GM21737 (cell line): ENCODE measurements around the gene TTLL1.
A peak's percentile ranks its signal among the peaks of the same experiment; 100 is the strongest.
"Not testable (repeated sequence)": the region's sequence is repeated elsewhere in the genome, so short reads cannot be mapped to it uniquely, and the experiment has no call there.

ENCODE experiments used
- ATAC-seq: cut with Tn5 transposase; IDR thresholded peaks from one replicate; pipeline ENCODE4 v1.9.1; 2021; ENCODE audit warnings: mild to moderate bottlenecking, moderate library complexity; ENCODE audit not compliant: unreplicated experiment

Gene TTLL1

GRCh38 chr22:43110927-43111623 lies 21.9 kb upstream of the TTLL1 start:
- ATAC-seq = no peak

DNA sequence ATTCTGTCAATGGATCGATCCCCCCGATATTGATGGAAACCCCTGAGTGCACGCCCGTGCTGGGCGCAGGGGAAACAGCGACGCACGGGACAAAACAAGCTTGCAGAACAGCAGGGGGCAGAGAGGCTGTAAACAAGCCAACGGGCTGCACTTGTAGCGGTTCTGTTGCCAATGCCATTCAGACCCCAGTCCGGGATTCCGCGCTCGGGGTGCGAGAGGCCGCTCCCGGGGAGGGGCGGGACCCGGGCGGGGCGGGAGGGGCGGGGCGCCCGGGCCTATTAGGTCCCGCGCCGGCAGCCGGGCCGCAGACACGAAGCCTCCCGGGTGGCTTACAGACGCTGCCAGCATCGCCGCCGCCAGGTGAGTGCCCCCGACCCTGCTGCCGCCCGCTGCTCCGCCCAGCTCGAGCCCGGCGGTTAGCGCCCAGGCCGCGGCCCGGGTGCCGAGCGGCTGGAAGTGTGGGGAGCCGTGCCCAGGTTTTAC lies 21.3 kb upstream of the TTLL1 start, which contains the start of gene BIK:
Gene BIK, plus strand, starts transcription at position 307 of the 483 bp plus-strand sequence. CDS start 13,273 bp downstream, outside the sequence.
- no peak for ATAC-seq

- ATAC-seq = no peak
Observed at GRCh38 chr22:43109921-43110443, 20.8 kb upstream of the TTLL1 start.

DNA sequence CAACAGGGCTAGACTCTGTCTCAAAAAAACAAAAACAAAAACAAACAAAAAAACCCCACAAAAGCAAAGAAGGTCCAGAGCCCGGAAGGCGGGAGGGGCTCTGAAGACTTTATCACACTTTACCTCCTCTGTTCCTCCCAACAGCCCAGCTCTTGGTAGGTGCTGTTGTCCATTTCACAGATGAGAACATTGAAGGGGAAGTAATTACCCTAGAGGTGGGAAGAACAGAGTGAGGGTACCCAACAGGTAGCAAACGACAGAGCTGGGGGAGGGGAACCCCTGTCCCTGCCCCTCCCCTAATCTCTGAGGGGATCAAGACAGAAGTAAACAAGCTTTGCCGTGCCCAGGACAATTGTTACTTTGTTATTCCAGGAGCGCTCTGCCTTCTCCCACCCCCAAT lies 20.3 kb upstream of the TTLL1 start:
- ATAC-seq = no peak

DNA sequence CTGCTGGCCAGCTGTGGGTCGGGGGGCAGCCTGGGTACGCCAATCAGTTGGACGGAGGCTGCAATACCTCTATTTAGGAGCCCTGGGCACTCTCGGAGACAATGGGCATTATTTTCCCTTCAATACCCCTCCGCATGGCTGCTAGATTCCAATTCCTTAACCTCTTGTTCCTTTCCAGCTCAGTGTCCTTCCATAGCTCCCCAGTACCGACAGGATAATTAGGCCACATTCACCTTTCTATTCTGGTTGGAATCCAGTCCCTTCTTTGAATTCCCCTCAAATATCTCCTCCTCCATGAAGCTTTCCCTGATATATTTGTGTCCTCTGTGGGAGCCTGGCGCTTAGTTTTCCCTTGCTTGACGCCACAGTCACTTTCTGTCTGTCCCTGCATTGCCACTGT lies 17.1 kb upstream of the TTLL1 start:
- no peak for ATAC-seq

DNA sequence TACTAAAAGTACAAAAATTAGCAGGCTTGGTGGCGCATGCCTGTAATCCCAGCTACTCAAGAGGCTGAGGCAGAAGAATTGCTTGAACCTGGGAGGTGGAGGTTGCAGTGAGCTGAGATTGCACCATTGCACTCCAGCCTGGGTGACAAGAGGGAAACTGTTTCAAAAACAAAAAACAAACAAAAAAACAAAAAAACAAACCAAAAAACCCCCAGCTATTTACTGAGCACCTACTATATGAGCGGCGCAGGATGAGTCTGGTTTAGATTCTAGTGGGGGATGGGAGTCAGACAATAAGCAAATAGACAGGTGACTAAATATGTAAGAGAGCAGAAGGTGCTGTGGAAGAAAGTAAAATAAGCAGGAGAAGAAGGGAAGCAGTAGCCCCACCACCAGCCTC lies 15.8 kb upstream of the TTLL1 start:
- ATAC-seq = not testable (repeated sequence)

DNA sequence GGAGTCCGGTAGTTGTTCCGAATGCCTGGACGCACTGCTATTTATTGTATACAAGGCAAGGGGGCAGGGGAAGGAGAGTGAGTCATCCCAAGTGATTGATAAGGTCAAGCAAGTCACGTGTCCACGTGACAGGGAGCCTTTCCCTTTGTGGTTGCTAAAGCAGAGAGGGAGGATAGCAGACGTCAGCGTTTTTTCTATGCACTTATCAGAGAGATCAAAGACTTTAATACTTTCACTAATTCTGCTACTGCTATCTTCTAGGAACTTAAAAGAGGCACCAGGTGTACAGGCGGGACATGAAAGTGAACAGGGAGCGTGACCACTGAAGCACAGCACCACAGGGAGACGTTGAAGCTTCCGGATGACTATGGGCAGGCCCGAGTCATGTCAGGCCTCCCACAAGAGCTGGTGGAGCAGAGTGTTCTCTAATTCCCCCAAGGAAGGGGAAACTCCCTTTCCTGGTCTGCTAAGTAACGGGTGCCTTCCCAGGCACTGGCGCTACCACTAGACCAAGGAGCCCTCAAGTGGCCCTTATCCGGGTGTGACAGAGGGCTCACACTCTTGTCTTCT lies 14.9 kb upstream of the TTLL1 start:
- ATAC-seq = not testable (repeated sequence)

GRCh38 chr22:43101306-43101705 lies 12.1 kb upstream of the TTLL1 start:
- no peak for ATAC-seq

DNA sequence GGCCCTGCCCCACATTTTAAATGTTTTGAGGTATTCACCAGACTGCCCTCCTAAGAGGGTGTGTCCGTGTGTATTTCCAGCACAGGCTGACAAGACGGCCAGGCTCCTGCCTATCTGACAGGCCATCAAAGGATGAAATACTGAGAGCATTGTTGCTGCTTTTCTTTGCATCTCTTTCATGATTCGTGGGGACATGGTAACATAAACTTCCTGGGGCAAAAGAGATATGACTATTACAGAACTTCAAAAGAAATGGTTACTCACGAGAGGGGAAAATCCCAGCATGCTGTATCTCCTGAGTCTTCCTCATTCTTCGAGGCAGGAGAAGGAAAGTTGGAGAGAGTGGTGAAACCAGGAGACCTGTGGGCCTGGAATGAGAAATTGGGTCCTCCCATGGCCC lies 11.0 kb upstream of the TTLL1 start:
- no peak for ATAC-seq

DNA sequence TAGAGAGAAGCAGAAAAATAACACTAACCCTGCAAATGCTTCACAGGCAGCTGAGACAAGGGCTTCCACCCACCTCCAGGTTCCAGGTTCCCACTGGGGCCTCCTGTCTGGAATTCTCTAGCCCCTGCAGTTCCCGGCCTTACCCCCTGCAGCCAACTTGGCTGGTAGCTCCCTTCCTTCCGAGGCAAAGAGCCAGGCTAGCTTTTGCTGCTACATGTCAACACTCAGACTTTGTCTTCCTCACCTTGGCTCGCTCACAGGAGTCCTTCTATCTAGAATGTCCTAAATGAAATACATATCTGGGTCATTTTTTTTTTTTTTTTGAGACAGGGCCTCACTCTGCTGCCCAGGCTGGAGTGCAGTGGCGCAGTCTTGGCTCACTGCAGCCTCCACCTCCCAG lies 9.9 kb upstream of the TTLL1 start:
- no peak for ATAC-seq

GRCh38 chr22:43098356-43098755 lies 9.2 kb upstream of the TTLL1 start:
- no peak for ATAC-seq

- ATAC-seq = no peak
Observed at GRCh38 chr22:43096420-43096819, 7.2 kb upstream of the TTLL1 start.

DNA sequence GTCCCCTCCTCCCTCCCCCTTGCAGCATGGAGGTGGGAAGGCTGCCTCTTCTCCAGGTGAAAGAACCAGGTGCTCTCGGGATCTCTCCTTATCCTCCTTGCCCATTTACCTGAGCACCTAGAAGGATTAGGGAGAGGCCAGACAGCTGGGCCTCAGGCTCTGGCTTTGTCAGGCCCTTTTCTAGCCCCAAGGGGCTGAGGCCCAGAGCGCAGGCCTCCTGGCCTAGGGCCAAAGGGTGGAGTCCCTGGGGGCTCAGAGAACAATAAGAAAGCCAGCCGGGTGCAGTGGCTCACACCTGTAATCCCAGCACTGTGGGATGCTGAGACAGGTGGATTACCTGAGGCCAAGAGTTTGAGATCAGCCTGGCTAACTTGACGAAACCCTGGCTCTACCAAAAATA lies 5.4 kb upstream of the TTLL1 start:
- ATAC-seq = no peak

GRCh38 chr22:43094085-43094484 lies 4.9 kb upstream of the TTLL1 start:
- no peak for ATAC-seq

- ATAC-seq = no peak
Observed at GRCh38 chr22:43092085-43092484, 2.9 kb upstream of the TTLL1 start.

DNA sequence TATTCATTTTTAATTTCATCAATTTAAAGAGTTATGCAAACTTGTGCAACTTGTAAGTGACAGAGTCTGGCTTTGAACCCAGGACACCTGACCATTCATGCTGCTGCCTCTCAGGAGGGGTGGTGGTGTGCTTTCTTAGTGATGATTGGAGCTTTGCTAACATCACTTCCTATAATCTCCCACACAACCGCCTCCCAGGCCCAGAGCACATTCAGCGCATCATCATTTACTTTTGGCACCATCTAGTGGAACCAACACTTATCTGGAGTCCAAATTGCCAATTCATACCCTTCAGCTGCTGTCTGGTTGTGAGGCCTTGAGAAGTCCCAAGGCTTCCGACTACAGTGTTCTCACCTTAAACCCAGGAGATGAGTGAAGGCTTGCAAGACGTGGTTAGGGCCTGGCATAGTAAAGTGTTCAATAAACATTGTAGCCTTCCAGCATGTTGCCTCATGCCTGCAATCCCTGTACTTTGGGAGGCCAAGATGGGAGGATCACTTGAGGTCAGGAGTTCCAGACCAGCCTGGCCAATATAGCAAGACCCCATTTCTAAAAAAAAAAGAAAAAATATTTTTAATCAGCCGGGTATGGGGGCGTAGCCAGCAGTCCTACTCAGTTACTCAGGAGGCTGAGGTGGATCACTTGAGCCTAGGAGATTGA lies 1.1 kb upstream of the TTLL1 start:
- ATAC-seq = no peak

DNA sequence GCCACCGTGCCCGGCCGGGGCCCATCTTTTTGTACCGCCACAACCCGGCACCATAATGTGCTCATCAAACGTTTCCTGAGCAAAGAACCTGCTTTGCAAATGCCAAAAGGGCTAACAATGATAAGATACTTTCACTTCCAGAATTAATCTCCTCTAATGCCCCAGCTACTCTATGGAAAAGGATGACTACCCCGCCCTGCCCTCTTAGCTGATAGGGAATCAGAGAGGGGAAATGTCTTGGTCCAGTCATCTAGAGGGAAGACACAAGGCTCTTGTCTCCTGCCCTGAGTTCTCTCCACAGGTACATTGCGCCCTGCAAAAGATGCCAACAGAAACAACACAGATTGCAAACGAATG lies 586 bp downstream of the TTLL1 start:
- peak; percentile 8 for ATAC-seq

- no peak for ATAC-seq
Observed at GRCh38 chr22:43085658-43086606, 3.3 kb downstream of the TTLL1 start.

- ATAC-seq = no peak
Observed at GRCh38 chr22:43081968-43082367, 7.2 kb downstream of the TTLL1 start.

DNA sequence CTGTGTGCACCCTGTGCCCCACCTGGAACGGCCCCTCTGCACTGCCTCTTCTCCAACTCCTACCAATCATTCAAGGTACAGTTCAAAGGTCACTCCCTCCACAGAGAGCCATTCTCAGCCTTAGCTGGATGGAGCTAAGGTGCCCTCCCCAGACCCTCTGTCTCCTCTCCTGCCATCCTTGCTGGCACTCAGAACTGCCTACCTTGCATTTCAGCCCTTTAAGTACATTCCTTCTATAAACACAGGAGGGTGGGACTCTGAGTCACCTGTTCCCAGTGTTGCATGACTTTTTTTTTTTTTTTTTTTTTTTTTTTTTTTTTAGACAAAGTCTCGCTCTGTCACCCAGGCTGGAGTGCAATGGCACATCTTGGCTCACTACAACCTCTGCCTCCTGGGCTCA lies 8.6 kb downstream of the TTLL1 start:
- ATAC-seq = no peak

DNA sequence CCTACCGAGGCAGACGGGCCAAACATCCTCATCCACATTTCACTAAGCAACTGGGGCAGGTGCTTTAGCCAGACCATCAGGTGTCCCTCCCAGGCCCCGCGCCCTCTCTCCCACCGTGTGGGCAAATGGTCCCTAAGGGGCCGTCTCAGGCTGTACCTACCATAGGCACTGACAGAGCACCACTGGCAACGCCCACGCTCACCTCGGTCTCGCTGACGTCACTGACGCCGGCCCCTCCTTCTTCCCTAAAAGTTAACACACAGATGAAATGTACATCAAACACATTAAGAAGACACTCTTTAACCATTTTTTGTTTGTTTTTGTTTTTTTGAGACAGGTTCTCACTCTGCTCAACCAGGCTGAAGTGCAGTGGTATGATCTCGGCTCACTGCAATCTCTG lies 9.4 kb downstream of the TTLL1 start:
- ATAC-seq = no peak
